ENCODE results near the gene SLX9.

- TF ChIP-seq SP1 (IDR thresholded peaks at IDR 0.05), result no peak
- no peak for TF ChIP-seq FOXK2 (IDR thresholded peaks at IDR 0.05)
- no peak for TF ChIP-seq ELF4 (IDR thresholded peaks at IDR 0.05)
Measured at GRCh38 chr21:44908908-44909307, 30.9 kb upstream of the SLX9 start.
